Measurements from ENCODE around the gene NKAIN2. TPM values are rescaled to one million over a fixed set of nuclear protein-coding genes. Genes with fewer than 3 reads are reported as not detected.

The NKAIN2 gene
- total and polyA plus RNA-seq, 8 donors = 9.5 to 23.4 (median 18.9) TPM; not detected in 2

- Histone ChIP-seq H3K27ac (no peak overlapping the region), H3K9me3 (no peaks in the 10 kb centered on the region), H3K27me3 (no peaks in the 10 kb centered on the region), H3K36me3 (no peaks in the 10 kb centered on the region), H3K4me1 (no peaks in the 10 kb centered on the region), H3K4me3 (no peak overlapping the region)
- no peak for DNase-seq
- no peak for ATAC-seq
- no peak for TF ChIP-seq CTCF (IDR thresholded peaks at IDR 0.05)
- intact Hi-C loops (cut with DNase I) = no loop called here
These were observed 992.9 kb downstream of the NKAIN2 start for GRCh38 chr6:124796464-124796970.

- Histone ChIP-seq H3K36me3 (no peaks in the 10 kb centered on the region), H3K4me3 (no peak overlapping the region), H3K27me3 (no peaks in the 10 kb centered on the region), H3K27ac (no peak overlapping the region), H3K4me1 (no peaks in the 10 kb centered on the region), H3K9me3 (no peaks in the 10 kb centered on the region)
- DNase-seq (no peak), ATAC-seq (no peak)
- no peak for TF ChIP-seq CTCF (IDR thresholded peaks at IDR 0.05)
- intact Hi-C loops (cut with DNase I) = no loop called here
These were observed 993.6 kb downstream of the NKAIN2 start for GRCh38 chr6:124797224-124797623.

- H3K27ac ChIP-seq = no peak overlapping the region
- no peaks in the 10 kb centered on the region for H3K9me3 ChIP-seq
- ATAC-seq (no peak), DNase-seq (no peak)
- H3K36me3 ChIP-seq = no peaks in the 10 kb centered on the region
- H3K27me3 ChIP-seq = no peaks in the 10 kb centered on the region
- intact Hi-C loops (cut with DNase I) = no loop called here
- no peak for TF ChIP-seq CTCF (IDR thresholded peaks at IDR 0.05)
- no peak overlapping the region for H3K4me3 ChIP-seq
- no peaks in the 10 kb centered on the region for H3K4me1 ChIP-seq
These were observed 995.4 kb downstream of the NKAIN2 start for GRCh38 chr6:124798942-124799496.

GRCh38 chr6:124799638-124800037 is 996.0 kb downstream of the NKAIN2 start:
- Histone ChIP-seq H3K27me3 (no peaks in the 10 kb centered on the region), H3K9me3 (no peaks in the 10 kb centered on the region), H3K27ac (no peak overlapping the region), H3K36me3 (no peaks in the 10 kb centered on the region), H3K4me3 (no peak overlapping the region), H3K4me1 (no peaks in the 10 kb centered on the region)
- no peak for TF ChIP-seq CTCF (IDR thresholded peaks at IDR 0.05)
- intact Hi-C loops (cut with DNase I) = no loop called here
- no peak for ATAC-seq
- no peak for DNase-seq

- Histone ChIP-seq H3K9me3 (no peaks in the 10 kb centered on the region), H3K4me1 (no peaks in the 10 kb centered on the region), H3K27ac (no peak overlapping the region), H3K36me3 (no peaks in the 10 kb centered on the region), H3K4me3 (no peak overlapping the region), H3K27me3 (no peaks in the 10 kb centered on the region)
- ATAC-seq (no peak), DNase-seq (no peak)
- no peak for TF ChIP-seq CTCF (IDR thresholded peaks at IDR 0.05)
- intact Hi-C loops (cut with DNase I) = no loop called here
These were observed 996.6 kb downstream of the NKAIN2 start for GRCh38 chr6:124800222-124800621.
